ENCODE measurements around the gene CD300E.

DNA sequence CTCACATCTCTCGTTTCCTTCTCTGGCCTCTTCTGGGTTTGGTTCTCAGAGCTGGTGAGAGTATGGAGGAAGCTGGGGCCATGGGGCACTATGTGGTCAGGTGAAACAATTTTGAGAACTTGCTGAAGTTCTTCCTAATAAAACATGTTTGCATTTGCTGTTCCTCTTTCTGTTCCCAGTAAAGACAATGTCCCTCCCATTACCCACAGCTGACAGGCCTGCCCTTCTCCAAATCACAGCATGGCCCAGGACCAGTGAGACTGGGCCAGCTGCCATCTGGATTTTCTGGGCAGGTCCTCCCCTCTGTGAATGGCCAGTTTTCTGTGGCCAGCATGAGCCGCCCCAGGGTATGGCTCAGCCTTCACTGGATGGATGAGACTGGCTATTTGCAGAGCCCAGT lies 56.1 kb downstream of the CD300E start, which contains the start of gene CD300H:
- TF ChIP-seq, protein P1, sequence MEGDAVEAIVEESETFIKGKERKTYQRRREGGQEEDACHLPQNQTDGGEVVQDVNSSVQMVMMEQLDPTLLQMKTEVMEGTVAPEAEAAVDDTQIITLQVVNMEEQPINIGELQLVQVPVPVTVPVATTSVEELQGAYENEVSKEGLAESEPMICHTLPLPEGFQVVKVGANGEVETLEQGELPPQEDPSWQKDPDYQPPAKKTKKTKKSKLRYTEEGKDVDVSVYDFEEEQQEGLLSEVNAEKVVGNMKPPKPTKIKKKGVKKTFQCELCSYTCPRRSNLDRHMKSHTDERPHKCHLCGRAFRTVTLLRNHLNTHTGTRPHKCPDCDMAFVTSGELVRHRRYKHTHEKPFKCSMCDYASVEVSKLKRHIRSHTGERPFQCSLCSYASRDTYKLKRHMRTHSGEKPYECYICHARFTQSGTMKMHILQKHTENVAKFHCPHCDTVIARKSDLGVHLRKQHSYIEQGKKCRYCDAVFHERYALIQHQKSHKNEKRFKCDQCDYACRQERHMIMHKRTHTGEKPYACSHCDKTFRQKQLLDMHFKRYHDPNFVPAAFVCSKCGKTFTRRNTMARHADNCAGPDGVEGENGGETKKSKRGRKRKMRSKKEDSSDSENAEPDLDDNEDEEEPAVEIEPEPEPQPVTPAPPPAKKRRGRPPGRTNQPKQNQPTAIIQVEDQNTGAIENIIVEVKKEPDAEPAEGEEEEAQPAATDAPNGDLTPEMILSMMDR (IDR thresholded peaks at IDR 0.05): no peak
- no peak for TF ChIP-seq POLR2A (IDR thresholded peaks at IDR 0.05)

Data from lower leg skin (tissue), 3 donors.